ENCODE measurements around the gene SLX9. TPM values are rescaled to one million over a fixed set of nuclear protein-coding genes. Genes with fewer than 3 reads are reported as not detected.

Gene SLX9
- total and polyA plus RNA-seq, 10 donors: 6.1 to 35.4 (median 27.0) TPM

DNA sequence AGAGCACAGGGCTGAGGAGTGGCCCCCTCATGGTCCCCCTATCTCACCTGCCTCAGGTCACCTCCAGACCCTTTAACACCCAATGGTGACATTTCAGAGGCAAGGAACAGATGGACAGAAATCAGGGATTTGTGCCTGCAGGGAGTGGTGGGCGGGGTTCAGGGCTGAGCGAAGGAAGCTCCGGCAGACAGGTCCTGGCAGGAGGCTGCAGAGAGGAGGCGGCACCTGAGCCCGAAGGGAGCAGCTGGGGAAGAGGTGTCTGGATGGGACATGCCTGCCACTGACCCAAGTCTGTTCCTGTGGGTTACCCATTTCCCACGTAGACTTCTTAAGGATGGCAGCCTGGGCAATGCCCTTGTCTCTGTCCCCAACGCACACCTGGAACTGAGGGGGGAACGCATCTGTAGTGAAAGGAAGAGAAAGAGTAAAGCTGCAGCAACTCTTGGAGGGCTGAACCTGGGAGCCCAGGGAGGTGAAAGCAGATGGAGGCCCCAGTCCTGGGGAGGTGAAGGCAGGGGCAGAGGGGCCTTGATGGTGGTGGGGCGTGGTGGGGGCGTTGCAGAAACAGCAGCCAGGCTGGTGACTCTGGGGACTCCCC is 72.9 kb downstream of the SLX9 start:
- Histone ChIP-seq H3K27me3 (replicated peaks in 1 of 7) (peaks cover 0 to 62% (median 4%) of the 10 kb centered on the region in 7 donors), H3K27ac (no peak overlapping the region), H3K9me3 (peaks cover 0 to 3% (median 0%) of the 10 kb centered on the region in 8 donors), H3K4me1 (peaks cover 0 to 13% (median 5%) of the 10 kb centered on the region in 6 donors), H3K36me3 (no peaks in the 10 kb centered on the region), H3K4me3 (no peak overlapping the region)
- no peak for TF ChIP-seq POLR2AphosphoS5 (IDR thresholded peaks at IDR 0.05)
- TF ChIP-seq, protein P1, sequence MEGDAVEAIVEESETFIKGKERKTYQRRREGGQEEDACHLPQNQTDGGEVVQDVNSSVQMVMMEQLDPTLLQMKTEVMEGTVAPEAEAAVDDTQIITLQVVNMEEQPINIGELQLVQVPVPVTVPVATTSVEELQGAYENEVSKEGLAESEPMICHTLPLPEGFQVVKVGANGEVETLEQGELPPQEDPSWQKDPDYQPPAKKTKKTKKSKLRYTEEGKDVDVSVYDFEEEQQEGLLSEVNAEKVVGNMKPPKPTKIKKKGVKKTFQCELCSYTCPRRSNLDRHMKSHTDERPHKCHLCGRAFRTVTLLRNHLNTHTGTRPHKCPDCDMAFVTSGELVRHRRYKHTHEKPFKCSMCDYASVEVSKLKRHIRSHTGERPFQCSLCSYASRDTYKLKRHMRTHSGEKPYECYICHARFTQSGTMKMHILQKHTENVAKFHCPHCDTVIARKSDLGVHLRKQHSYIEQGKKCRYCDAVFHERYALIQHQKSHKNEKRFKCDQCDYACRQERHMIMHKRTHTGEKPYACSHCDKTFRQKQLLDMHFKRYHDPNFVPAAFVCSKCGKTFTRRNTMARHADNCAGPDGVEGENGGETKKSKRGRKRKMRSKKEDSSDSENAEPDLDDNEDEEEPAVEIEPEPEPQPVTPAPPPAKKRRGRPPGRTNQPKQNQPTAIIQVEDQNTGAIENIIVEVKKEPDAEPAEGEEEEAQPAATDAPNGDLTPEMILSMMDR (IDR thresholded peaks at IDR 0.05 in 8 of 11, conservative IDR thresholded peaks at IDR 0.05 in 3 of 11): no peak
- no peak for TF ChIP-seq POLR2A (IDR thresholded peaks at IDR 0.05)
- intact Hi-C loops (cut with DNase I; ENCODE audit: low total_unique reads): no loop called here
- peak; percentile 59 for DNase-seq
- 77 to 84% (median 79%) methylated on average over 10 of the region's 10 CpGs for WGBS, 5 donors

DNA sequence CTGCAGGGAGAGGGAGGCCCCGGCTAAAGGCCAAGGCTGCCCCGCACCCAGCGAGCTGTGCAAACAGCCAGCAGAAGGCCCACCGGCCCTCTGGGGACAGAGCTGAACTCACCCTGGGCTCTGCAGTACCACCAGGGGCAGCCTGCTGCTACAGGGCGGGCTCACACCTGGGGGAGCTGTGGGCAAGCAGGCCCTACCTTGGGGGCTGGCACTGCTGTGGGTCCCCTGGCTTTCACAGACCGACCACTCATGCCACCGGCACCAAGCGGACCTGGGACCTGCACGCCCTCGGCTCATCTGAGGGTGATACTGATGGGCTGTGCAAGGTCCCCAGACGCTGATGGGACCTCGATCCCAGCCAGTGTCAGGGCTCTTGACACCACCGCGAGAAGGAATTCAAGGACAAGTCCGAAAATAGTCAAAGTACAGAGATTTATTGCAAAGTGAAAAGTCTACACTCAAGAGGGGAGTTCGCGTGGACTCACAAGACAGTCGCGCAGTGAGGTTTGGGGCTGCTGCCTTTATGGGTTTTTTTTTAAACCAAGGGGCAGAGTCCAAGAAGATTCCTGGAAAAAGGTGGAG is 73.5 kb downstream of the SLX9 start:
- H3K4me1 ChIP-seq: peaks cover 0 to 19% (median 11%) of the 10 kb centered on the region in 6 donors
- H3K27me3 ChIP-seq (replicated peaks in 1 of 7): peaks cover 0 to 68% (median 10%) of the 10 kb centered on the region in 7 donors
- DNase-seq: peak; percentile 53

GRCh38 chr21:45014747-45015468 is 75.1 kb downstream of the SLX9 start:
- no peaks in the 10 kb centered on the region for H3K9me3 ChIP-seq
- peaks cover 2 to 34% (median 22%) of the 10 kb centered on the region in 6 donors for H3K4me1 ChIP-seq
- TF ChIP-seq POLR2A (IDR thresholded peaks at IDR 0.05): no peak
- peak; percentile 32 for DNase-seq
- H3K36me3 ChIP-seq: no peaks in the 10 kb centered on the region
- intact Hi-C loops (cut with DNase I; ENCODE audit: low total_unique reads): no loop called here
- peaks cover 0 to 83% (median 20%) of the 10 kb centered on the region in 7 donors for H3K27me3 ChIP-seq (replicated peaks in 1 of 7)
- no peak overlapping the region for H3K4me3 ChIP-seq
- 80 to 85% (median 84%) methylated on average over 10 to 14 of the region's 14 CpGs for WGBS, 5 donors
- H3K27ac ChIP-seq: no peak overlapping the region

More for the DNA sequence above, 73.5 kb downstream of the SLX9 start:
- no peaks in the 10 kb centered on the region for H3K36me3 ChIP-seq
- TF ChIP-seq, protein P1 (IDR thresholded peaks at IDR 0.05 in 8 of 11, conservative IDR thresholded peaks at IDR 0.05 in 3 of 11): no peak
- no peak for TF ChIP-seq POLR2A (IDR thresholded peaks at IDR 0.05)
- TF ChIP-seq POLR2AphosphoS5 (IDR thresholded peaks at IDR 0.05): no peak
- intact Hi-C loops (cut with DNase I; ENCODE audit: low total_unique reads): no loop called here
- WGBS, 5 donors: 79 to 86% (median 84%) methylated on average over 15 to 19 of the region's 19 CpGs
- peaks cover 0 to 3% (median 0%) of the 10 kb centered on the region in 8 donors for H3K9me3 ChIP-seq
- no peak overlapping the region for H3K27ac ChIP-seq
- H3K4me3 ChIP-seq: no peak overlapping the region

GRCh38 chr21:45015469-45015860 is 75.6 kb downstream of the SLX9 start:
- TF ChIP-seq, protein P1 (IDR thresholded peaks at IDR 0.05 in 8 of 11, conservative IDR thresholded peaks at IDR 0.05 in 3 of 11): no peak
- no peak for TF ChIP-seq POLR2A (IDR thresholded peaks at IDR 0.05)
- TF ChIP-seq POLR2AphosphoS5 (IDR thresholded peaks at IDR 0.05): no peak
- Histone ChIP-seq H3K36me3 (no peaks in the 10 kb centered on the region), H3K4me1 (peaks cover 4 to 40% (median 28%) of the 10 kb centered on the region in 6 donors), H3K4me3 (no peak overlapping the region), H3K27ac (no peak overlapping the region), H3K9me3 (no peaks in the 10 kb centered on the region), H3K27me3 (replicated peaks in 1 of 7) (peaks cover 0 to 87% (median 20%) of the 10 kb centered on the region in 7 donors)
- intact Hi-C loops (cut with DNase I; ENCODE audit: low total_unique reads): no loop called here
- WGBS, 5 donors: 71 to 88% (median 78%) methylated on average over 9 to 11 of the region's 11 CpGs
- DNase-seq: no peak
